OCI-LY7 (cell line): ENCODE results near the gene MEF2C. TPM values are rescaled to one million over a fixed set of nuclear protein-coding genes. Genes with fewer than 3 reads are reported as not detected.
A peak's percentile ranks its signal among the peaks of the same experiment; 100 is the strongest.

Experiments used
- BruUV-seq: library from RNA; stranded (reverse); fragments of 400-500 nt; replicated peaks from 2 replicates; lab custom pipeline; 2021; lab: Mats Ljungman, UMichigan
- CTCF ChIA-PET: fragments of 300-600 bp; sonication (Branson Sonifier 250); formaldehyde crosslinking; loops from one replicate; lab custom pipeline; 2022; ENCODE audit warnings: antibody characterized with exemption; ENCODE audit not compliant: unreplicated experiment; lab: Charles Lee
- POLR2A ChIA-PET: fragments of 300-600 bp; sonication (Branson Sonifier 250); formaldehyde crosslinking; loops from one replicate; lab custom pipeline; 2022; ENCODE audit warnings: antibody characterized with exemption; lab: Charles Lee
- DNase-seq: peaks from one replicate; pipeline ENCODE4 v3.0.0-alpha.2; 2015; ENCODE audit warnings: low spot score
- H2AFZ ChIP-seq: fragments of 200-600 bp; sonication (generic), shearing (Covaris generic); 2 replicates; pipeline ENCODE4 v1.6.1; 2014; ENCODE audit warnings: mild to moderate bottlenecking, antibody characterized with exemption, low read length, moderate library complexity
- H3K27ac ChIP-seq: fragments of 200-600 bp; sonication (generic); 2 replicates; pipeline ENCODE4 v1.5.1; 2014; ENCODE audit warnings: mixed run types, low read depth, mild to moderate bottlenecking, moderate library complexity, low read length, inconsistent platforms; ENCODE audit not compliant: poor library complexity, severe bottlenecking
- H3K36me3 ChIP-seq: fragments of 200-600 bp; sonication (generic); 2 replicates; pipeline ENCODE4 v1.6.1; 2014; ENCODE audit warnings: mild to moderate bottlenecking, antibody characterized with exemption, low read length, moderate library complexity, mixed read lengths; ENCODE audit not compliant: insufficient read depth
- H3K4me1 ChIP-seq: fragments of 200-600 bp; sonication (generic); 2 replicates; pipeline ENCODE4 v1.5.1; 2014; ENCODE audit warnings: mild to moderate bottlenecking, low read length; ENCODE audit not compliant: insufficient read depth, poor library complexity, severe bottlenecking
- H3K4me2 ChIP-seq: fragments of 200-600 bp; sonication (generic); 2 replicates; pipeline ENCODE4 v1.6.1; 2014; ENCODE audit warnings: mild to moderate bottlenecking, low read length
- H3K4me3 ChIP-seq: fragments of 200-600 bp; sonication (generic); 2 replicates; pipeline ENCODE4 v1.5.1; 2014; ENCODE audit warnings: mild to moderate bottlenecking, low read depth, low read length; ENCODE audit not compliant: poor library complexity, severe bottlenecking
- H3K79me2 ChIP-seq: fragments of 200-600 bp; sonication (generic); 2 replicates; pipeline ENCODE4 v1.6.1; 2016; ENCODE audit warnings: low read depth, mild to moderate bottlenecking, low read length, moderate library complexity, mixed read lengths; ENCODE audit not compliant: insufficient read depth
- H3K9me2 ChIP-seq: fragments of 200-600 bp; sonication (generic); 2 replicates; pipeline ENCODE4 v1.6.1; 2016; ENCODE audit warnings: mild to moderate bottlenecking, low read length, mixed read lengths; ENCODE audit not compliant: insufficient read depth
- H3K9me3 ChIP-seq: fragments of 200-600 bp; sonication (generic); 2 replicates; pipeline ENCODE4 v1.6.1; 2014; ENCODE audit warnings: mild to moderate bottlenecking, mixed run types, low read length, mixed read lengths
- H4K20me1 ChIP-seq: fragments of 200-600 bp; sonication (generic); 2 replicates; pipeline ENCODE4 v1.6.1; 2014; ENCODE audit warnings: mild to moderate bottlenecking, antibody characterized with exemption, low read length, moderate library complexity, mixed read lengths; ENCODE audit not compliant: insufficient read depth
- EZH2phosphoT487 ChIP-seq: fragments of 200-600 bp; sonication (generic); IDR thresholded peaks from 2 replicates; pipeline ENCODE4 v1.6.1; 2018; ENCODE audit warnings: low read depth, borderline replicate concordance, mild to moderate bottlenecking, mixed run types, antibody characterized with exemption, low read length, moderate library complexity, mixed read lengths
- intact Hi-C: fragments of 100-400 bp; cut with micrococcal nuclease; formaldehyde crosslinking; loops from one replicate; pipeline ENCODE4 v1.10.0; 2022; ENCODE audit not compliant: unreplicated experiment
- total RNA-seq, 2 experiments: library from RNA; depleted of rRNA in 1 of 2; stranded (reverse); fragments of >200 nt in 1 of 2; shearing (Covaris generic) in 1 of 2; gene quantifications; 2 replicates each; pipeline ENCODE4 v1.2.3, GENCODE V29; 2014 to 2022
- TF ChIP-seq, protein P1 (sequence below): fragments of 200-600 bp; sonication (generic); conservative IDR thresholded peaks from 2 replicates; pipeline ENCODE4 v1.5.1; 2014; ENCODE audit warnings: mild to moderate bottlenecking, antibody characterized with exemption, low read length, moderate library complexity, mixed read lengths

Gene MEF2C
- total RNA-seq, 2 experiments from 2014 or later = 5.5 to 57.6 TPM

DNA sequence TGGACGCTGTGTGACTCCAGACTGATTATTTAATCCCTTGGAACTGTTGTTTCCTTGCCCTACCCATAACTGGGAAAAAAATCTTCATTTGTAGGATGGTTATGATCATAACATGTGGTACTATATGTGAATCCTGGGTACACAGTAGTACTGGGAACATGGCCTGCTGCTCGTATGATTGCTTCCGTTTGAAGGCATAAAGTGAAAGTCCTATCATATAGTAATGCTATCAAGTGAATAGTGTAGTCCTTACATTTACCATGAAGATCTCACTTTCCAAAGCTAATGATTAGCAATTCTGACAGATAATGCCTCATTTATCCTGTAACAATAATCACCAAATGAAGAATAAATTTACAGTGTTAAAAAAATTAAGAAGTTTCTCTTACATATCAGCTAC is 53.2 kb downstream of the MEF2C start:
- Histone ChIP-seq H3K79me2 (no peaks in the 10 kb centered on the region), H3K4me1 (peaks cover 81% of the 10 kb centered on the region), H4K20me1 (no peaks in the 10 kb centered on the region; the same call in 1 of the 2 replicates), H3K9me2 (no peaks in the 10 kb centered on the region), H3K36me3 (no peaks in the 10 kb centered on the region), H3K4me3 (peak overlapping the region; percentile 53), H3K9me3 (no peaks in the 10 kb centered on the region), H3K27ac (peak overlapping the region; percentile 41), H2AFZ (peak overlapping the region; percentile 84), H3K4me2 (peak overlapping the region; percentile 82)
- CTCF ChIA-PET = interaction anchor here (0.6 to 1.3 kb wide), 2 partner anchors 11 to 101 kb away, joined by 3 to 4 read pairs; no protein-coding TSS in a partner anchor
- no peak for TF ChIP-seq EZH2phosphoT487
- TF ChIP-seq, protein P1, sequence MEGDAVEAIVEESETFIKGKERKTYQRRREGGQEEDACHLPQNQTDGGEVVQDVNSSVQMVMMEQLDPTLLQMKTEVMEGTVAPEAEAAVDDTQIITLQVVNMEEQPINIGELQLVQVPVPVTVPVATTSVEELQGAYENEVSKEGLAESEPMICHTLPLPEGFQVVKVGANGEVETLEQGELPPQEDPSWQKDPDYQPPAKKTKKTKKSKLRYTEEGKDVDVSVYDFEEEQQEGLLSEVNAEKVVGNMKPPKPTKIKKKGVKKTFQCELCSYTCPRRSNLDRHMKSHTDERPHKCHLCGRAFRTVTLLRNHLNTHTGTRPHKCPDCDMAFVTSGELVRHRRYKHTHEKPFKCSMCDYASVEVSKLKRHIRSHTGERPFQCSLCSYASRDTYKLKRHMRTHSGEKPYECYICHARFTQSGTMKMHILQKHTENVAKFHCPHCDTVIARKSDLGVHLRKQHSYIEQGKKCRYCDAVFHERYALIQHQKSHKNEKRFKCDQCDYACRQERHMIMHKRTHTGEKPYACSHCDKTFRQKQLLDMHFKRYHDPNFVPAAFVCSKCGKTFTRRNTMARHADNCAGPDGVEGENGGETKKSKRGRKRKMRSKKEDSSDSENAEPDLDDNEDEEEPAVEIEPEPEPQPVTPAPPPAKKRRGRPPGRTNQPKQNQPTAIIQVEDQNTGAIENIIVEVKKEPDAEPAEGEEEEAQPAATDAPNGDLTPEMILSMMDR = no peak
- DNase-seq = peak; percentile 27
- intact Hi-C loops = loop anchor here (1.0 kb wide), 1 partner anchor 52 kb away; no protein-coding TSS in a partner anchor
- POLR2A ChIA-PET = interaction anchor here (0.6 to 11.4 kb wide), 20 partner anchors 8 to 1579 kb away, joined by 3 to 135 read pairs (median 6); partner anchors contain the start of genes CETN3 and MEF2C
- no TSS peak for BruUV-seq

- peak overlapping the region; percentile 82 for H3K4me2 ChIP-seq
- H3K27ac ChIP-seq = peak overlapping the region; percentile 41
- TF ChIP-seq, protein P1 = peak; percentile 66
- no peak for TF ChIP-seq EZH2phosphoT487
- peaks cover 87% of the 10 kb centered on the region for H3K4me1 ChIP-seq
- no peaks in the 10 kb centered on the region for H3K9me3 ChIP-seq
- H2AFZ ChIP-seq = peak overlapping the region; percentile 84
- DNase-seq = peak; percentile 39
- CTCF ChIA-PET = interaction anchor here (0.6 to 1.3 kb wide), 3 partner anchors 10 to 100 kb away, joined by 3 to 4 read pairs (median 3); no protein-coding TSS in a partner anchor
- BruUV-seq = no TSS peak
- intact Hi-C loops = loop anchor here (1.0 kb wide), 1 partner anchor 52 kb away; no protein-coding TSS in a partner anchor
- no peaks in the 10 kb centered on the region for H3K36me3 ChIP-seq
- H3K79me2 ChIP-seq = no peaks in the 10 kb centered on the region
- H3K4me3 ChIP-seq = peak overlapping the region; percentile 53
- H4K20me1 ChIP-seq = no peaks in the 10 kb centered on the region; the same call in 1 of the 2 replicates
- H3K9me2 ChIP-seq = no peaks in the 10 kb centered on the region
- POLR2A ChIA-PET = interaction anchor here (0.5 to 11.4 kb wide), 26 partner anchors 8 to 205 kb away, joined by 3 to 135 read pairs (median 5); partner anchors contain the start of gene MEF2C
Observed at GRCh38 chr5:88829054-88829453, 53.9 kb downstream of the MEF2C start.
